LNCAP (cell line): ENCODE results near the gene MITF.
A peak's percentile ranks its signal among the peaks of the same experiment; 100 is the strongest.

Experiments
- CTCF ChIP-seq: fragments of 450-650 bp; IDR thresholded peaks from 2 replicates; pipeline ENCODE4 v1.5.1; 2017; ENCODE audit warnings: mild to moderate bottlenecking

Gene MITF

GRCh38 chr3:69914395-69914794, 175.1 kb downstream of the MITF start:
- no peak for TF ChIP-seq CTCF

- no peak for TF ChIP-seq CTCF
Measured at GRCh38 chr3:69915726-69916125, 176.5 kb downstream of the MITF start.

- peak; percentile 46 for TF ChIP-seq CTCF
Measured at GRCh38 chr3:69920009-69920408, 180.7 kb downstream of the MITF start.

GRCh38 chr3:69921651-69922050, 182.4 kb downstream of the MITF start:
- TF ChIP-seq CTCF, result no peak

GRCh38 chr3:69922521-69923000, 183.3 kb downstream of the MITF start:
- TF ChIP-seq CTCF, result no peak

- TF ChIP-seq CTCF, result no peak
Measured at GRCh38 chr3:69925506-69925905, 186.2 kb downstream of the MITF start.

- TF ChIP-seq CTCF, result no peak
Measured at GRCh38 chr3:69926385-69926784, 187.1 kb downstream of the MITF start.

GRCh38 chr3:69927571-69927970, 188.3 kb downstream of the MITF start:
- TF ChIP-seq CTCF, result no peak
